T1000 (cell line): Measurements from ENCODE around the gene CNGB1.
"Not testable (repeated sequence)": the region's sequence is repeated elsewhere in the genome, so short reads cannot be mapped to it uniquely, and the experiment has no call there.

Experiments
- DNase-seq: peaks from one replicate; lab custom pipeline; 2025; ENCODE audit warnings: mixed read lengths; lab: John Stamatoyannopoulos, UW

The CNGB1 gene

DNA sequence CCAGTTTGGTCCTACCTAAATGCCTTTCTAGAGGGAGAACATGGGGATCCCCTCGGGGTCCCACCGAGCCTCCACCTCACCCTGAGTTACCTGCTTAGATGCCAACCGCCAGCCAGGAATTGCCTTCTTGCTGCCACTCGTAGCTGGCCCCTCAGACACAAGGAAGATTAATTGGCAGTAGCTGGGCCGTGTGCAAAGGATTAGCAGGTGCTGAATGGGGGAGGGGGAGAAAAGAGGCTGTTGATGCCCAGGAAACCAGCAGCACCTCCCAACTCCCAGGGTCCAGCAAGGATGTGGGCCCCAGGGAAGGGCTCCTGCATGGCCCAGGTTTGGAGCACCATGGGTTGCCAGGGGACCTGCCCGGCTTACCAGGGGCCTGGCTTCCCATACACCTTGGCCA lies at the start of gene CNGB1:
Gene CNGB1 (minus strand): TSS at position 159 of the 400 bp plus-strand sequence. CDS start 3,842 bp downstream, outside the sequence.
- DNase-seq, result no peak

GRCh38 chr16:58019866-58020538 lies 49.1 kb upstream of the CNGB1 start:
- DNase-seq, result no peak

DNA sequence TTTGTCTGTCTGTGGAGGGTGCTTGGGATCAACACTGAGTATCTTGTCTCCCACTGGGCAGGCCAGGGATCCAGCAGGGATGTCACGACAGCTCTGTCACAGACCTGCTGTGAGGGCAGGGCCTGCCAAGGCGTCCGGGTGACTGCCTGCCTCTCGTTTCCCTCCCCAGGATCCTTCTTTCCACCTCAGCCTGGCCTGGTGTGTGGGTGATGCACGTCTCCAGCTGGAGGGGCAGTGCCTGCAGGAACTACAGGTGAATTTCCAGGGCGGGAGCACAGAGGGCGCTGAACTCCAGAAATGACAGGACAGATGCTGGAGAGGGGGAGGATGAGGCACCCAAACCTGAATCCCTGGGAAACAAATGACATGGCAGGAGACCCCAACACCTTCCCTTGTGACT lies 47.9 kb upstream of the CNGB1 start:
- no peak for DNase-seq

DNA sequence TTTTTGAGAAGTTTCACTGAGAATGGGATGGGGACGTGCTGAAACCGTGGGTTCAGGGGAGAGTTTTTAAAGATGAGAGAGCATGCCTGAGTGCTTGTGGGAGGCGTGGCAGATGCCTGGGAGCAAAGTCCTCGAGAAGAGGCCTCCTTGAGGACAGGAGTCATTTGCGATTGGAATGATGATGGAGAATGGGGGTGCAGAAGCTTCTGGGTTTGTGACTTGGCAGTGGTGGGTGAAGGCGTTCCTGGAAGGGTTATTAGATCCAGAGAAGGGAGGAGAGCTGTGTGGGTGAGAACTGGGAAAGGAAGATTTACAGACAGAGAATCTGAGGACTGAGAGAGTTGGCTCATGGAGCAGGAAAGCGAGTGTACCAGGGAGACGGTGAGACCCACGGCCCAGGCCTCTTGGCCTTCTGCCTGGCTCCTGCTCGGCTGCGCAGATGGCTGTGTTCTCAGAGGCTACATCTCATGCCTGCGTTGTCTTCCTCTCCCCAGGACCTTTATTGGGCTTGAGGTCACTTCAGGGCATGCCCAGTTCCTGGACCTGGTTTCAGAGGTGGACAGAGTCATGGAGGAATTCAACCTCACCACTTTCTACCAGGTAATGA lies 46.0 kb upstream of the CNGB1 start:
- no peak for DNase-seq

DNA sequence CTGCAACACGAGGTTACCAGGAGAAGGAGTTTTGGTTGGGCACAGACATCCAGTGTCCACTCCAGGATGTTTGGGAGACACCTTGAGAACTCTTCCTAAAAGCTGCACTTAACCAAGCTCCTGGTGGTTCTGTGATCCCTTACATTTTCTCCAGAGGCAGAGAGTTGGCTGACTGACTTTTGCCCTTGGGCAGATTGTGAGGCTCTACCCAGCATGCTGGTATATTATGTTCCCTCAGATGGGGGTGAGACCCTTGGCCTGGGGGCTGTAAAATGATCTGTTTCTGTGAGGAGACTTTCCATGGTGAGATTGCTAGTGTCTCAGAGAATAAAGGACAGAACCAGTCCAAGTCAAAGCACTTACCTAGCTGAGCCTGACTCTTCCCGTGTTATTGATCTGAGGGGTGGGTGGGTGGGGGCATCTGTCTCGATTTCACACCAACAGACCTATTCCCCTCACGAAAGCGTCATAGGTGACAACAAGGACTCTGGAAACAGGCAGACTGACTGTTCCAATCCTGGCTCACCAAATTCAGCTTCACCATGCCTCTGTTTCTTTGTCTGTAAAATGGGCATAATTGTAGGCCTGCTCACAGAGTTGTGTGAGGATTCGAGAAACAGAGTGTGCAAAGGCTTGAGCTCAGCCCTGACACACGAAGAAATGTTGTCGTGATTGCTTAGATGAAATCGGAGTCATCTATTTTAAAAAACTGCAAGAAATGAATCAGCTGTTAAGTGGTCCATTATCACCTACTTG lies 42.5 kb upstream of the CNGB1 start:
- DNase-seq, result no peak

- no peak for DNase-seq
These were observed 41.6 kb upstream of the CNGB1 start for GRCh38 chr16:58012481-58012880.

- no peak for DNase-seq
These were observed 40.7 kb upstream of the CNGB1 start for GRCh38 chr16:58011652-58012051.

- no peak for DNase-seq
These were observed 40.0 kb upstream of the CNGB1 start for GRCh38 chr16:58010886-58011285.

DNA sequence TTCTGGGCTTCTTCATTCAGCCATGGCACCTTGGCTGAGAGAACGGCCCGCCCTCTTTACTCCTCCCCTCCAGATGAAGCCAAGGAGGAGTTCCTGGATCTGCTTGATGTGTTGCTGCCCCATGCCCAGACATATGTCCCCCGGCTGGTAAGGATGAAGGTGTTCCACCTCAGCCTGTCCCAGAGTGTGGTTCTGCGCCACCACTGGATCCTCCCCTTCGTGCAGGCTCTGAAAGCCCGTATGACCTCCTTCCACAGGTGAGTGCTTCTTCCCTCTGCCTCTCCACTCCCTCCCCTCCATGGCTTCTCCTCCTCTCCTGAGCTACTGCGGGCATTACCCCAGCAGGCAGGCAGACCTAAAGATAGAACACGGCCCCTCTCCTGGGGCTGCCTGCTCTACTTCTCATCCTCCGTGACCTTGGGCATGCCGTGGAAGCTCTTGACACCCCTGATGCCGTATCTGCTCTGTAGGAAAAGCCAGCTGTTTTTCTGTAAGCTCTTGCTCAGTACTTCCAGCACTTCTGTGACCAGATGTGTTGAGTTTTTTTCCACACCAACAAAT lies 39.0 kb upstream of the CNGB1 start:
- DNase-seq, result no peak

DNA sequence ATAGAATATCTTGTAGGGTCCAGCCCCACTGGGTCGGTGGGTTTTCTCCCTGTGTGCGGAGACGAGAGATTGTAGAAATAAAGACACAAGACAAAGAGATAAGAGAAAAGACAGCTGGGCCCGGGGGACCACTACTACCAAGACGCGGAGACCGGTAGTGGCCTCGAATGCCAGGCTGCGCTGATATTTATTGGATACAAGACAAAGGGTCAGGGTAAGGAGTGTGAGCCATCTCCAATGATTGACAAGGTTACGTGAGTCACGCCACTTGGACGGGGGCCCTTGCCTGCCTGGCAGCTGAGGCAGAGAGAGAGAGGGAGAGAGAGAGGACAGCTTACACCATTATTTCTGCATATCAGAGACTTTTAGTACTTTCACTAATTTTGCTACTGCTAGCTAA lies 33.8 kb upstream of the CNGB1 start:
- not testable (repeated sequence) for DNase-seq

- no peak for DNase-seq
These were observed 32.0 kb upstream of the CNGB1 start for GRCh38 chr16:58002936-58003335.

DNA sequence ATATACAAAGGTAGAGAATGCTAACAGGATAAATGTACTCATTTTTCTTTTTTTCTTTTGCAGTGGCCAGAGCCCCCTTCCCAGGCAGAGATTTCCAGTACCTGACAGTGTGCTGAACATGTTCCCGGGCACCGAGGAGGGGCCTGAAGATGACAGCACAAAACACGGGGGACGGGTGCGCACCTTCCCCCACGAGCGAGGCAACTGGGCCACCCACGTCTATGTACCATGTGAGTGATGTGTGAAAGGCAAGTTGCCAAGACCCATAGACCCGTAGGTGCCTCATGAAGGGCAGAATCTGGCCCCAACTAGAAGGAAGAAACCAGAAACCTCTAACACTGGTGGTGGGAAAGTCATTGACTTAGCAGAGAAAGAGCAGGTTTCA lies 31.5 kb upstream of the CNGB1 start:
- DNase-seq, result no peak

- DNase-seq, result no peak
These were observed 31.0 kb upstream of the CNGB1 start for GRCh38 chr16:58001781-58002415.

GRCh38 chr16:58000706-58001676 lies 30.1 kb upstream of the CNGB1 start, which contains the start of gene USB1:
Gene USB1 (plus strand): TSS chr16:58001407. CDS start chr16:58001484, 77 bp downstream.
- peak; percentile 69 for DNase-seq

GRCh38 chr16:57999971-58000705 lies 29.2 kb upstream of the CNGB1 start, which contains the start of gene ZNF319:
Gene ZNF319 (minus strand): TSS chr16:58000672. CDS start chr16:57998265, 2,407 bp downstream.
- DNase-seq, result no peak

GRCh38 chr16:57999366-57999970 lies 28.5 kb upstream of the CNGB1 start:
- no peak for DNase-seq

- DNase-seq, result no peak
These were observed 28.1 kb upstream of the CNGB1 start for GRCh38 chr16:57998992-57999365.

- no peak for DNase-seq
These were observed 27.6 kb upstream of the CNGB1 start for GRCh38 chr16:57998486-57998885.

- DNase-seq, result no peak
These were observed 26.8 kb upstream of the CNGB1 start for GRCh38 chr16:57997528-57998265.
